ENCODE results near the gene CCL19. TPM values are rescaled to one million over a fixed set of nuclear protein-coding genes. Genes with fewer than 3 reads are reported as not detected.
A peak's percentile ranks its signal among the peaks of the same experiment; 100 is the strongest.

The CCL19 gene
- total RNA-seq, 1 experiment from 2014 or later = not detected

- DNase-seq (ENCODE audit: low spot score) = no peak
- Mint-ChIP-seq H3K4me1 (peaks cover 53% of the 10 kb centered on the region), H3K27me3 (ENCODE audit: low read depth) (no peaks in the 10 kb centered on the region), H3K4me3 (peak overlapping the region; percentile 18; the same call in 1 of the 2 replicates), H3K27ac (no peak overlapping the region), H3K36me3 (peaks cover 18% of the 10 kb centered on the region), H3K9me3 (no peaks in the 10 kb centered on the region)
- ChIA-PET POLR2A (no interaction called here), CTCF (interaction anchor here (4.9 to 5.6 kb wide), 2 partner anchors 13 to 16 kb away, joined by 56 to 94 read pairs; partner anchors contain the start of gene SIGMAR1)
- TF ChIP-seq ZNF423 (CRISPR knock-in tag; IDR thresholded peaks at IDR 0.05) = no peak
- TF ChIP-seq CREB1 (CRISPR knock-in tag; IDR thresholded peaks at IDR 0.05) = no peak
- TF ChIP-seq NFATC4 (CRISPR knock-in tag; IDR thresholded peaks at IDR 0.05) = no peak
- TF ChIP-seq ESRRA (CRISPR knock-in tag; IDR thresholded peaks at IDR 0.05; ENCODE audit: borderline replicate concordance) = no peak
- TF ChIP-seq ELF4 (CRISPR knock-in tag; IDR thresholded peaks at IDR 0.05; ENCODE audit: low read depth) = no peak
- no peak for TF ChIP-seq ARID4B (CRISPR knock-in tag; IDR thresholded peaks at IDR 0.05; ENCODE audit: borderline replicate concordance)
- no peak for TF ChIP-seq PRDM15 (CRISPR knock-in tag; IDR thresholded peaks at IDR 0.05)
- no peak for TF ChIP-seq NR1H2 (CRISPR knock-in tag; IDR thresholded peaks at IDR 0.05)
- no peak for ATAC-seq
Observed at GRCh38 chr9:34648673-34649072, 42.4 kb downstream of the CCL19 start.

GRCh38 chr9:34647651-34648050 lies 43.4 kb downstream of the CCL19 start:
- no peak for DNase-seq (ENCODE audit: low spot score)
- Mint-ChIP-seq H3K27ac (no peak overlapping the region), H3K4me1 (peaks cover 44% of the 10 kb centered on the region), H3K36me3 (peaks cover 18% of the 10 kb centered on the region), H3K4me3 (peak overlapping the region; percentile 85), H3K27me3 (ENCODE audit: low read depth) (no peaks in the 10 kb centered on the region), H3K9me3 (no peaks in the 10 kb centered on the region)
- CTCF ChIA-PET = interaction anchor here (1.4 to 5.6 kb wide), 6 partner anchors 12 to 244 kb away, joined by 5 to 94 read pairs (median 8); partner anchors contain the start of genes DCTN3 and SIGMAR1
- POLR2A ChIA-PET = interaction anchor here (2.2 to 2.5 kb wide), 2 partner anchors 10 to 17 kb away, joined by 11 to 25 read pairs; partner anchors contain the start of gene SIGMAR1
- ATAC-seq = no peak
- TF ChIP-seq PREB (CRISPR knock-in tag; IDR thresholded peaks at IDR 0.05; ENCODE audit: borderline replicate concordance) (no peak), PRDM15 (CRISPR knock-in tag; IDR thresholded peaks at IDR 0.05) (no peak), HMGA2 (CRISPR knock-in tag; IDR thresholded peaks at IDR 0.05) (no peak), ZNF396 (CRISPR knock-in tag; IDR thresholded peaks at IDR 0.05; ENCODE audit: borderline replicate concordance) (no peak), ZNF138 (CRISPR knock-in tag; conservative IDR thresholded peaks at IDR 0.05) (no peak), SP1 (CRISPR knock-in tag; conservative IDR thresholded peaks at IDR 0.05) (no peak), MYBL2 (CRISPR knock-in tag; IDR thresholded peaks at IDR 0.05) (no peak), ZMAT4 (CRISPR knock-in tag; IDR thresholded peaks at IDR 0.05) (no peak), ZNF281 (CRISPR knock-in tag; IDR thresholded peaks at IDR 0.05) (no peak), E2F1 (CRISPR knock-in tag; IDR thresholded peaks at IDR 0.05) (no peak)

All from WTC11 (cell line).